ENCODE data around the gene SKAP1. TPM values are rescaled to one million over a fixed set of nuclear protein-coding genes. Genes with fewer than 3 reads are reported as not detected.

The SKAP1 gene
- total RNA-seq, 4 donors from 2014 or later: not detected

- Histone ChIP-seq H3K36me3 (no peaks in the 10 kb centered on the region), H3K27ac (no peak overlapping the region), H3K9me3 (no peaks in the 10 kb centered on the region), H3K27me3 (peaks cover 14 to 31% (median 20%) of the 10 kb centered on the region in 3 donors), H3K4me3 (no peak overlapping the region), H3K4me1 (no peaks in the 10 kb centered on the region)
- in situ Hi-C loops (cut with MboI; ENCODE audit: low sequenced_read_pairs in 4 of 4) (no loop called here), intact Hi-C loops (cut with DNase I; ENCODE audit: low total_unique reads) (no loop called here)
- DNase-seq (no peak), ATAC-seq (no peak)
- no peak for TF ChIP-seq POLR2A (IDR thresholded peaks at IDR 0.05)
- no peak for TF ChIP-seq CTCF (IDR thresholded peaks at IDR 0.05 in 4 of 5, conservative IDR thresholded peaks at IDR 0.05 in 1 of 5)
Observed at GRCh38 chr17:48326310-48326709, 103.7 kb downstream of the SKAP1 start.

DNA sequence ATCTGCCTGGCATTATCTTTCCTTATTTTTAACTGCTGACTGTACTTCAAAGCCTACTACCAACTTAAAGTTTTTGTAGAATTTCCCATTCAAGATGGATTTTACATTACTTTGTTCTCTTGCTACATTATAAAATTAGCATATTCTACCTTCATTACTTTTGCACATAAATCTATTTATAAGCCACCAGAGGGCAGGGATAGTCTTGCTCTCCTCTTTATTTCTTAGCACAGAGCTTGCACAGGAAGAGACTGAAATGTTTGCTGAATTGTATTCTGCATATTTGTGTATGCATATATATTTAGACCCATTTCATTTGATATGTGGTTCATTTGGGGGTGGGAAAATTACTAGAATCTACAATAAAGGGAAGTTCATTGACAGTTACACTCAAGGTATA, 108.0 kb downstream of the SKAP1 start:
- intact Hi-C loops (cut with DNase I; ENCODE audit: low total_unique reads): no loop called here
- in situ Hi-C loops (cut with MboI; ENCODE audit: low sequenced_read_pairs in 4 of 4): no loop called here
- no peaks in the 10 kb centered on the region for H3K9me3 ChIP-seq
- H3K27ac ChIP-seq: no peak overlapping the region
- ATAC-seq: no peak
- no peaks in the 10 kb centered on the region for H3K4me1 ChIP-seq
- peaks cover 0 to 5% (median under 1%) of the 10 kb centered on the region in 3 donors for H3K27me3 ChIP-seq
- no peak overlapping the region for H3K4me3 ChIP-seq
- no peaks in the 10 kb centered on the region for H3K36me3 ChIP-seq
- TF ChIP-seq CTCF (IDR thresholded peaks at IDR 0.05 in 4 of 5, conservative IDR thresholded peaks at IDR 0.05 in 1 of 5) (no peak), POLR2A (IDR thresholded peaks at IDR 0.05) (no peak)
- DNase-seq: no peak

- intact Hi-C loops (cut with DNase I; ENCODE audit: low total_unique reads): no loop called here
- no peak for ATAC-seq
- H3K36me3 ChIP-seq: no peaks in the 10 kb centered on the region
- no peaks in the 10 kb centered on the region for H3K4me1 ChIP-seq
- peaks cover 0 to 10% (median 7%) of the 10 kb centered on the region in 3 donors for H3K27me3 ChIP-seq
- H3K9me3 ChIP-seq: no peaks in the 10 kb centered on the region
- H3K27ac ChIP-seq: no peak overlapping the region
- no peak for DNase-seq
- TF ChIP-seq POLR2A (IDR thresholded peaks at IDR 0.05): no peak
- no peak for TF ChIP-seq CTCF (IDR thresholded peaks at IDR 0.05 in 4 of 5, conservative IDR thresholded peaks at IDR 0.05 in 1 of 5)
- no peak overlapping the region for H3K4me3 ChIP-seq
- in situ Hi-C loops (cut with MboI; ENCODE audit: low sequenced_read_pairs in 4 of 4): no loop called here
Observed at GRCh38 chr17:48317732-48318131, 112.3 kb downstream of the SKAP1 start.

DNA sequence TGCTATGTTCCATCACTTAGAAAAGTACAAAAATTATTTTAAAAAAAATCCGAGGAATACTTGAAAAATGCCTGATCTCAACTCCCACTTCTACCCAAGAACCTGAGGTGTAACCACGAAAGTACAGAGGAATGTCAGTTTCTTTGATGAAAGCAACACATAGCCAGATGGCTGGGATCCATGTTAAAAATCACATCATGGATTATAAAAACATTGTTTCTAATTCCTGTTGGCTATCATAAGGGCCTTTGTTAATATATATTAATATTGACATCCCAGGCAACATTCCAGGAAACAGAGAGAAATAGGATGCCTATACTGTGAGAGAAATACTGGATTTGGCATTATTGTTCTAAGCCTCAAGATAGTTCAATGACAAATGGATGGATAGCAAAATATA, 115.3 kb downstream of the SKAP1 start:
- no peaks in the 10 kb centered on the region for H3K9me3 ChIP-seq
- DNase-seq: no peak
- H3K4me3 ChIP-seq: no peak overlapping the region
- intact Hi-C loops (cut with DNase I; ENCODE audit: low total_unique reads): no loop called here
- no peak for ATAC-seq
- in situ Hi-C loops (cut with MboI; ENCODE audit: low sequenced_read_pairs in 4 of 4): no loop called here
- TF ChIP-seq POLR2A (IDR thresholded peaks at IDR 0.05) (no peak), CTCF (IDR thresholded peaks at IDR 0.05 in 4 of 5, conservative IDR thresholded peaks at IDR 0.05 in 1 of 5) (no peak)
- no peaks in the 10 kb centered on the region for H3K36me3 ChIP-seq
- H3K27ac ChIP-seq: no peak overlapping the region
- peaks cover 20 to 39% (median 32%) of the 10 kb centered on the region in 3 donors for H3K27me3 ChIP-seq
- H3K4me1 ChIP-seq: no peaks in the 10 kb centered on the region

DNA sequence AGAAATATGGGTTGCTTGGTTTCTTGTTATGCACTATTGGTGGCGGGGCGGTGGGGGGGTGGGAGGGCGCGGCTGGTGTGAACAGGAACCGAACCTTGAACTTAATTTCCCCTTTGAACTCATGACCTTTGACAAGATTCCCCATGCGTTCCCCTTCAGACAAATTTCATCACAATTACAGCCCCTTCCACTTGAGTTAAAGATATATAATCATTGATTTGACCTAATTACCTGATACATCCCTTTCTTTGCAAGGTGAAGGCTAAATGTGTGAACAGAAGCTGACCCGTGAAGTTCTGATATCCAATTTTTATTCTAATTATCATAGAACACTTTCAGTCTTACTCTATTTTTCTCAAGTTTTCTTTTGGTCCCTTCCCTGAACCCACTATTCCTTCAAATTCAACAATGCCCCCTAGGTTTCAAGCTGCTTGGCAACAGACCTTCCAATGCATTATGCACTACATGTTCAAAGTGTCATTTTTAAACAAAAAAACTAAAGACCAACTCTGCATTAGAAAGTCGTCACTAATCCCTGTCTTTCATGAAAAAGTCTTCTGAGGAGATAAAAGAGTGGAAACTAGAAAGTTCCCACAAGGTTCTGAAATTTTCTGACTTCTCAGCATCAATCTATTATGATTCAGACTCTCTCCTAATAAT, 116.8 kb downstream of the SKAP1 start:
- H3K27me3 ChIP-seq: peaks cover 31 to 48% (median 43%) of the 10 kb centered on the region in 3 donors
- in situ Hi-C loops (cut with MboI; ENCODE audit: low sequenced_read_pairs in 4 of 4): no loop called here
- no peak overlapping the region for H3K4me3 ChIP-seq
- no peaks in the 10 kb centered on the region for H3K4me1 ChIP-seq
- H3K36me3 ChIP-seq: no peaks in the 10 kb centered on the region
- DNase-seq (no peak), ATAC-seq (no peak)
- TF ChIP-seq POLR2A (IDR thresholded peaks at IDR 0.05) (no peak), CTCF (IDR thresholded peaks at IDR 0.05 in 4 of 5, conservative IDR thresholded peaks at IDR 0.05 in 1 of 5) (no peak)
- H3K27ac ChIP-seq: no peak overlapping the region
- intact Hi-C loops (cut with DNase I; ENCODE audit: low total_unique reads): no loop called here
- no peaks in the 10 kb centered on the region for H3K9me3 ChIP-seq

All from gastrocnemius medialis (tissue), 4 donors.